Measurements from ENCODE around the gene RNF213. TPM values are rescaled to one million over a fixed set of nuclear protein-coding genes. Genes with fewer than 3 reads are reported as not detected.
A peak's percentile ranks its signal among the peaks of the same experiment; 100 is the strongest.

The RNF213 gene
- total RNA-seq, 1 experiment from 2014 or later = 71.4 TPM

- BruUV-seq (replicated peaks) = no TSS peak
- intact Hi-C loops (cut with micrococcal nuclease) = no loop called here
- no peaks in the 10 kb centered on the region for H3K79me2 ChIP-seq (ENCODE audit: low read length)
- H3K9me2 ChIP-seq (replicated peaks; ENCODE audit: low read length) = no peaks in the 10 kb centered on the region
- DNase-seq (no peak), ATAC-seq (no peak)
- POLR2A ChIA-PET (ENCODE audit: unreplicated experiment) = no interaction called here
- TF ChIP-seq CTCF (conservative IDR thresholded peaks at IDR 0.05; ENCODE audit: low read depth, low read length) (no peak), EZH2 (IDR thresholded peaks at IDR 0.05; ENCODE audit: low read length, unreplicated experiment) (no peak), EZH2phosphoT487 (IDR thresholded peaks at IDR 0.05; ENCODE audit: borderline replicate concordance, low read length) (no peak)
- H3K36me3 ChIP-seq (ENCODE audit: low read depth, low read length) = peaks cover 50% of the 10 kb centered on the region
- no peak overlapping the region for H3K9ac ChIP-seq (ENCODE audit: low read length)
- no peaks in the 10 kb centered on the region for H3K9me3 ChIP-seq (ENCODE audit: low read length)
- no peak overlapping the region for H3K27ac ChIP-seq (ENCODE audit: low read length)
- no peaks in the 10 kb centered on the region for H3K4me1 ChIP-seq (ENCODE audit: insufficient read depth, low read length)
- H4K20me1 ChIP-seq (ENCODE audit: low read length) = no peaks in the 10 kb centered on the region
- no peak overlapping the region for H2AFZ ChIP-seq (ENCODE audit: low read length)
- no peaks in the 10 kb centered on the region for H3F3A ChIP-seq (ENCODE audit: low read length, unreplicated experiment)
- CTCF ChIA-PET = no interaction called here
- no peak overlapping the region for H3K4me3 ChIP-seq (ENCODE audit: low read length)
- no peaks in the 10 kb centered on the region for H3K27me3 ChIP-seq (ENCODE audit: low read length)
- no peak overlapping the region for H3K4me2 ChIP-seq (ENCODE audit: low read length)
Observed at GRCh38 chr17:80387071-80387470, 126.4 kb downstream of the RNF213 start.

GRCh38 chr17:80388175-80388574 lies 127.5 kb downstream of the RNF213 start:
- ATAC-seq = no peak

DNA sequence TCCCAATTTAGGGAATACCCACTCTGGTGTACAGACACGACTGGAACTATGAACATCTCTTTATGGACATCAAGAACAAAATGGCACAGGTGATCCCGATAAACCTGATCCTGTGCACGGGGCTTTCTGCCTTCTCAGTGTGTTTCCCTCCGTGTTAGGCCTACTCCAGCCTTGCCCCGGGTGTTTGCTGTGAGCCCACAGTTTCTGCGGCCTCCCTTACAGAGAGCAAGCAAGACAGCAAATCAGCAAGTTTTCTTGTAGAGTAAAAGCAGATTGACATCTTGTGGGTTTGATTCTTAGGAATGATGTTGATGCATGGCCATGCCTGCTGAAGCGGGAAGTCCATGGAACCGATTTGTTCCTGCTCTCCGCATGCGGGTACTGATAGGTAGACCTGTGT lies 127.9 kb downstream of the RNF213 start:
- DNase-seq (no peak), ATAC-seq (no peak)
- BruUV-seq (replicated peaks) = no TSS peak
- Histone ChIP-seq H3K4me2 (ENCODE audit: low read length) (no peak overlapping the region), H4K20me1 (ENCODE audit: low read length) (no peaks in the 10 kb centered on the region), H3K27me3 (ENCODE audit: low read length) (no peaks in the 10 kb centered on the region), H3K9me3 (ENCODE audit: low read length) (no peaks in the 10 kb centered on the region), H3K4me3 (ENCODE audit: low read length) (no peak overlapping the region), H3F3A (ENCODE audit: low read length, unreplicated experiment) (no peaks in the 10 kb centered on the region), H3K9me2 (replicated peaks; ENCODE audit: low read length) (no peaks in the 10 kb centered on the region), H2AFZ (ENCODE audit: low read length) (no peak overlapping the region), H3K27ac (ENCODE audit: low read length) (no peak overlapping the region), H3K4me1 (ENCODE audit: insufficient read depth, low read length) (no peaks in the 10 kb centered on the region), H3K9ac (ENCODE audit: low read length) (no peak overlapping the region), H3K36me3 (ENCODE audit: low read depth, low read length) (peaks cover 45% of the 10 kb centered on the region), H3K79me2 (ENCODE audit: low read length) (no peaks in the 10 kb centered on the region)
- no peak for TF ChIP-seq EZH2 (IDR thresholded peaks at IDR 0.05; ENCODE audit: low read length, unreplicated experiment)
- TF ChIP-seq CTCF (conservative IDR thresholded peaks at IDR 0.05; ENCODE audit: low read depth, low read length) = no peak
- TF ChIP-seq EZH2phosphoT487 (IDR thresholded peaks at IDR 0.05; ENCODE audit: borderline replicate concordance, low read length) = no peak
- POLR2A ChIA-PET (ENCODE audit: unreplicated experiment) = no interaction called here
- CTCF ChIA-PET = no interaction called here
- intact Hi-C loops (cut with micrococcal nuclease) = no loop called here

More at GRCh38 chr17:80388175-80388574, 127.5 kb downstream of the RNF213 start:
- CTCF ChIA-PET = no interaction called here
- no TSS peak for BruUV-seq (replicated peaks)
- Histone ChIP-seq H4K20me1 (ENCODE audit: low read length) (no peaks in the 10 kb centered on the region), H3K9me3 (ENCODE audit: low read length) (no peaks in the 10 kb centered on the region), H3K79me2 (ENCODE audit: low read length) (no peaks in the 10 kb centered on the region), H3K9ac (ENCODE audit: low read length) (no peak overlapping the region), H3K27me3 (ENCODE audit: low read length) (no peaks in the 10 kb centered on the region), H3K4me2 (ENCODE audit: low read length) (no peak overlapping the region), H3F3A (ENCODE audit: low read length, unreplicated experiment) (no peaks in the 10 kb centered on the region), H3K27ac (ENCODE audit: low read length) (no peak overlapping the region), H3K36me3 (ENCODE audit: low read depth, low read length) (peaks cover 46% of the 10 kb centered on the region), H2AFZ (ENCODE audit: low read length) (no peak overlapping the region), H3K4me3 (ENCODE audit: low read length) (no peak overlapping the region), H3K4me1 (ENCODE audit: insufficient read depth, low read length) (no peaks in the 10 kb centered on the region), H3K9me2 (replicated peaks; ENCODE audit: low read length) (no peaks in the 10 kb centered on the region)
- TF ChIP-seq EZH2phosphoT487 (IDR thresholded peaks at IDR 0.05; ENCODE audit: borderline replicate concordance, low read length) = no peak
- peak; percentile 47 for TF ChIP-seq CTCF (conservative IDR thresholded peaks at IDR 0.05; ENCODE audit: low read depth, low read length)
- DNase-seq = no peak
- intact Hi-C loops (cut with micrococcal nuclease) = no loop called here
- POLR2A ChIA-PET (ENCODE audit: unreplicated experiment) = no interaction called here
